CD4-positive, alpha-beta memory T cell (primary cell): ENCODE results near the gene KCTD15. TPM values are rescaled to one million over a fixed set of nuclear protein-coding genes. Genes with fewer than 3 reads are reported as not detected.

Experiments
- CTCF ChIA-PET: fragments of 350-600 bp; sonication (Branson Sonifier 250); formaldehyde crosslinking; loops from one replicate; lab custom pipeline; 2021; ENCODE audit warnings: inconsistent platforms; ENCODE audit not compliant: partially characterized antibody; lab: Charles Lee
- POLR2A ChIA-PET: fragments of 350-600 bp; sonication (Branson Sonifier 250); formaldehyde crosslinking; loops from one replicate; lab custom pipeline; 2021; ENCODE audit not compliant: partially characterized antibody; lab: Charles Lee
- DNase-seq, 5 donors: peaks; one replicate each; pipeline versions ENCODE4 v3.0.0 to v3.0.0-alpha.2; 2020 to 2022; ENCODE audit warnings: mixed read lengths in 1 of 5
- H3K27ac ChIP-seq: one replicate; pipeline ENCODE4 v1.7.0; 2013; ENCODE audit warnings: low read depth, low read length
- H3K27me3 ChIP-seq: 2 replicates; pipeline ENCODE4 v1.7.0; 2013; ENCODE audit warnings: mild to moderate bottlenecking, low read length, moderate library complexity; ENCODE audit not compliant: insufficient read depth
- H3K36me3 ChIP-seq: 2 replicates; pipeline ENCODE4 v1.7.0; 2013; ENCODE audit warnings: mild to moderate bottlenecking, low read length, moderate library complexity; ENCODE audit not compliant: insufficient read depth
- H3K4me1 ChIP-seq: 2 replicates; pipeline ENCODE4 v1.7.0; 2013; ENCODE audit warnings: mild to moderate bottlenecking, low read length, moderate library complexity; ENCODE audit not compliant: insufficient read depth
- H3K4me3 ChIP-seq, 2 donors: one replicate each; pipeline ENCODE4 v1.7.0; 2013; ENCODE audit warnings: low read length in 2 of 2, mild to moderate bottlenecking in 1 of 2
- H3K9me3 ChIP-seq, 2 donors: one replicate each; pipeline ENCODE4 v1.7.0; 2013; ENCODE audit warnings: low read length in 2 of 2, control low read depth in 1 of 2; ENCODE audit not compliant: control insufficient read depth in 1 of 2
- H3K27ac Mint-ChIP-seq, 7 donors: one replicate each; pipeline ENCODE4 v1.8.0; 2020 to 2021; ENCODE audit warnings: mixed read lengths in 7 of 7, mild to moderate bottlenecking in 6 of 7, inconsistent platforms in 3 of 7, moderate library complexity in 3 of 7
- H3K27me3 Mint-ChIP-seq, 2 donors: one replicate each; pipeline ENCODE4 v1.8.0; 2020 to 2021; ENCODE audit warnings: mixed read lengths in 2 of 2
- H3K36me3 Mint-ChIP-seq, 2 donors: one replicate each; pipeline ENCODE4 v1.8.0; 2020 to 2021; ENCODE audit warnings: mixed read lengths in 2 of 2, inconsistent platforms in 1 of 2, mild to moderate bottlenecking in 1 of 2
- H3K4me1 Mint-ChIP-seq, 4 donors: one replicate each; pipeline ENCODE4 v1.8.0; 2020 to 2021; ENCODE audit warnings: mixed read lengths in 4 of 4, mild to moderate bottlenecking in 1 of 4
- H3K4me3 Mint-ChIP-seq, 8 donors: one replicate each; pipeline ENCODE4 v1.8.0; 2020 to 2021; ENCODE audit warnings: mixed read lengths in 8 of 8, mild to moderate bottlenecking in 7 of 8, moderate library complexity in 6 of 8, inconsistent platforms in 3 of 8
- H3K9me3 Mint-ChIP-seq, 8 donors: one replicate each; pipeline ENCODE4 v1.8.0; 2020 to 2021; ENCODE audit warnings: mixed read lengths in 8 of 8, mild to moderate bottlenecking in 5 of 8, inconsistent platforms in 3 of 8, moderate library complexity in 1 of 8
- intact Hi-C: fragments of 100-400 bp; cut with micrococcal nuclease; formaldehyde crosslinking; loops from one replicate; pipeline ENCODE4 v1.15.1; 2023
- polyA plus RNA-seq, 2 donors: library from polyadenylated mRNA; unstranded; fragments of 300-500 nt; fragmentation: Illumina TruSeq; gene quantifications; one replicate each; pipeline ENCODE4 v1.2.3, GENCODE V29; 2021
- total RNA-seq, 2 experiments: library from RNA; stranded (reverse); gene quantifications; one replicate each; pipeline ENCODE4 v1.2.3, GENCODE V29; 2021

Gene KCTD15
- total and polyA plus RNA-seq, 4 experiments from 2014 or later = 0.68 to 11.0 (median 5.8) TPM

DNA sequence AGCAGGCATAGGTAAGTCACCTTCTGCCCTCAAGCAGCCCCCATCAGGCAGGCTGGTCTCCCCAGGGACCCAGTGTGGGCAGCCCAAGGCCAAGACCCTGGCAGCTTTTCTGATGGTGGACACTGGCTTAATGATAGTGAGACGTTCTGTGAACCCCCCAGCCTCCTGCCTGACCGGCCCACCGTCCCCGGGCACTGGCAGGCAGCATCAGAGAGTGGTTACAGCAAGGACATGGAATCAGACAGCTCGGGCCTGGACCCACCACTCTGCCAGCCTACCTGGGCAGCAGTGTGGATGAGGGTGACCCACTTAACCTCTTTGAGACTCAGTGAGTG is 45.3 kb upstream of the KCTD15 start:
- ChIA-PET POLR2A (no interaction called here), CTCF (no interaction called here)
- no peaks in the 10 kb centered on the region for H3K36me3 ChIP-seq
- H3K9me3 ChIP-seq = no peaks in the 10 kb centered on the region
- no peak overlapping the region for H3K27ac ChIP-seq
- peaks cover 2 to 12% of the 10 kb centered on the region in 2 donors for H3K27me3 Mint-ChIP-seq
- H3K4me1 Mint-ChIP-seq = no peaks in the 10 kb centered on the region
- no peak for DNase-seq
- no peaks in the 10 kb centered on the region for H3K36me3 Mint-ChIP-seq
- no peaks in the 10 kb centered on the region for H3K27me3 ChIP-seq
- intact Hi-C loops = no loop called here
- H3K4me3 Mint-ChIP-seq = no peak overlapping the region
- H3K4me3 ChIP-seq = no peak overlapping the region
- H3K27ac Mint-ChIP-seq = no peak overlapping the region
- H3K4me1 ChIP-seq = no peaks in the 10 kb centered on the region
- H3K9me3 Mint-ChIP-seq = no peaks in the 10 kb centered on the region

DNA sequence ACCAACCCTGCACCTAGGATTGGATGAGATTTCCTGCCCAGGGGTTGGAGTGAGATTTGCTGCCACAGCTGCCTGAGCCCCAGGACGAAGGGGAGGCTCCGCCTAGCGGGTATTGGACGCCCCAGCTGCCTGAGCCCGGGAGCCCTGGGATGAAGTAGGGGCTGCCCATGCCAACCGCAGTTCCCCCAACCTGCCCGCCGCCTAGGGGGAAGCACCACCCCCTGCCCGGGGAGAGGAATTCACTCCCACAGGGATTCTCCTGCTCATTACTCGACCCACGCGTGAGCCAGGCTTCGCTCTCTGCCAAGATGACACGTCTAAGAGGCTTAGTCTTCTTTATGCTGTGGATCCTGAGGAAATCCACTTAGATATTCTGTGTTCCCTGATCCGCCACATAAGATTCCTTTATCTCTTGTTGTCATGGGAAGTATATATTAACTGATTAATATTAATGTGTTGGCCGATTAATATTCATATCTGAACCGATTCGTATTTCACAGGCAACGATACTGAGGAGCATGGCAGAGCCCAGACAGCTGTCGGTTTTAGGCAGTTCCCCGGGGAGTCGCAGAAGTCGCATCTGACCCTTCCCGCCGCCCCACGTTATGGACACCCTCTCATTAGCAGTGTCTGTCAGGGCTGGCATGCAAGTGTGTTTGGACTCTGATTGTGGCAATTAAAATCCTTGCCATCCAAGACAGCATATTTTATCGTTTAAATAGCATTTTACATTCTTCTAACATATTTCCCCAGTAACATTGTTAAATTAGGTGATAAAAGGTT is 44.5 kb upstream of the KCTD15 start:
- ChIA-PET POLR2A (no interaction called here), CTCF (no interaction called here)
- H3K9me3 Mint-ChIP-seq = no peaks in the 10 kb centered on the region
- no peaks in the 10 kb centered on the region for H3K36me3 Mint-ChIP-seq
- Histone ChIP-seq H3K9me3 (no peaks in the 10 kb centered on the region), H3K4me1 (no peaks in the 10 kb centered on the region), H3K36me3 (no peaks in the 10 kb centered on the region), H3K27me3 (no peaks in the 10 kb centered on the region), H3K27ac (no peak overlapping the region), H3K4me3 (no peak overlapping the region)
- no peak overlapping the region for H3K4me3 Mint-ChIP-seq
- no peaks in the 10 kb centered on the region for H3K4me1 Mint-ChIP-seq
- no peak for DNase-seq
- H3K27ac Mint-ChIP-seq = no peak overlapping the region
- peaks cover 2 to 9% of the 10 kb centered on the region in 2 donors for H3K27me3 Mint-ChIP-seq
- intact Hi-C loops = no loop called here

DNA sequence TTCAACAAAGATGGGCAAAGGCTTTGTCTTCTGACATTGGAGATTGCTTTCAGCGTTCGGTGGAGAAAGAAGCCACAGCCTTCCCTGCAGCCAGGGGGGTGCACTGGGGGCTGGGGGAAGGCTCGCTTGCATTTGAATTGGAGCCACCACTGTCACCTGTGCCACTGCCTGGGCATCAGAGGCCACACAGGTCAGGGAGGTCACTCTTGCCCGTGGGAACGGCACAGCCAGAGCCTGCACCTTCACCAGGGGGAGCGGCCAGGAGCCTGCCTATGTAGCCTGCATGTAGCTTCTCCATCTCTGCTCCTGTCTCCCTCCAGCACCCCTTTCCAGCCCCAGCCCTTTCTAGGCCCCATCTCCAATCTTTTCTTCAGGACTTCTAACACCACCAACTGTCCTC is 43.7 kb upstream of the KCTD15 start:
- H3K4me3 Mint-ChIP-seq = no peak overlapping the region

DNA sequence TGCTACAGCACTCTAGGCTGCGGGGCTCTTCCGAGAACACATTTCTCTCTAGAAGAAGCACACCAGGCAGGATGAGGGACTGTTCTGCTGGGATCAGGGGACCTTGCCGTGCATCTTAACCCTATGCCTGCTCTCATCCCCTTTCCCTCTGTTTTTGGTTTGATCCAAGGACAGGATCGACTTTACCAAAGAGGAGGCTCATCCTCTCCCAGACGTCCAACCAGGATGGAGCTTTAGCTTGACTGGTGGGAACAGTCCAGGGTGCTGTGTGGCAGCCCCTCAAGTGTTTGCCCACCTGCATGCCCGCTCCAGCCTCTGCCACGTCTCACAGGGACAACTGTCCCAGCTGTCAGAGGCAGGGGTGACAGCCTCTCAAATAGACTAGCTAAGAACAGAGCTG is 42.3 kb upstream of the KCTD15 start:
- Histone ChIP-seq H3K4me1 (no peaks in the 10 kb centered on the region), H3K9me3 (no peaks in the 10 kb centered on the region), H3K27ac (no peak overlapping the region), H3K4me3 (no peak overlapping the region), H3K27me3 (no peaks in the 10 kb centered on the region), H3K36me3 (no peaks in the 10 kb centered on the region)
- peaks cover 0 to 4% of the 10 kb centered on the region in 2 donors for H3K27me3 Mint-ChIP-seq
- DNase-seq = no peak
- no peaks in the 10 kb centered on the region for H3K4me1 Mint-ChIP-seq
- H3K4me3 Mint-ChIP-seq = no peak overlapping the region
- POLR2A ChIA-PET = no interaction called here
- no peaks in the 10 kb centered on the region for H3K9me3 Mint-ChIP-seq
- intact Hi-C loops = no loop called here
- CTCF ChIA-PET = no interaction called here
- no peak overlapping the region for H3K27ac Mint-ChIP-seq
- no peaks in the 10 kb centered on the region for H3K36me3 Mint-ChIP-seq

More for the DNA sequence above, 43.7 kb upstream of the KCTD15 start:
- intact Hi-C loops = no loop called here
- peaks cover 0 to 6% of the 10 kb centered on the region in 2 donors for H3K27me3 Mint-ChIP-seq
- Histone ChIP-seq H3K9me3 (no peaks in the 10 kb centered on the region), H3K27me3 (no peaks in the 10 kb centered on the region), H3K4me1 (no peaks in the 10 kb centered on the region), H3K36me3 (no peaks in the 10 kb centered on the region), H3K4me3 (no peak overlapping the region), H3K27ac (no peak overlapping the region)
- no peaks in the 10 kb centered on the region for H3K36me3 Mint-ChIP-seq
- ChIA-PET CTCF (no interaction called here), POLR2A (no interaction called here)
- no peaks in the 10 kb centered on the region for H3K9me3 Mint-ChIP-seq
- no peak for DNase-seq
- H3K4me1 Mint-ChIP-seq = no peaks in the 10 kb centered on the region
- H3K27ac Mint-ChIP-seq = no peak overlapping the region

DNA sequence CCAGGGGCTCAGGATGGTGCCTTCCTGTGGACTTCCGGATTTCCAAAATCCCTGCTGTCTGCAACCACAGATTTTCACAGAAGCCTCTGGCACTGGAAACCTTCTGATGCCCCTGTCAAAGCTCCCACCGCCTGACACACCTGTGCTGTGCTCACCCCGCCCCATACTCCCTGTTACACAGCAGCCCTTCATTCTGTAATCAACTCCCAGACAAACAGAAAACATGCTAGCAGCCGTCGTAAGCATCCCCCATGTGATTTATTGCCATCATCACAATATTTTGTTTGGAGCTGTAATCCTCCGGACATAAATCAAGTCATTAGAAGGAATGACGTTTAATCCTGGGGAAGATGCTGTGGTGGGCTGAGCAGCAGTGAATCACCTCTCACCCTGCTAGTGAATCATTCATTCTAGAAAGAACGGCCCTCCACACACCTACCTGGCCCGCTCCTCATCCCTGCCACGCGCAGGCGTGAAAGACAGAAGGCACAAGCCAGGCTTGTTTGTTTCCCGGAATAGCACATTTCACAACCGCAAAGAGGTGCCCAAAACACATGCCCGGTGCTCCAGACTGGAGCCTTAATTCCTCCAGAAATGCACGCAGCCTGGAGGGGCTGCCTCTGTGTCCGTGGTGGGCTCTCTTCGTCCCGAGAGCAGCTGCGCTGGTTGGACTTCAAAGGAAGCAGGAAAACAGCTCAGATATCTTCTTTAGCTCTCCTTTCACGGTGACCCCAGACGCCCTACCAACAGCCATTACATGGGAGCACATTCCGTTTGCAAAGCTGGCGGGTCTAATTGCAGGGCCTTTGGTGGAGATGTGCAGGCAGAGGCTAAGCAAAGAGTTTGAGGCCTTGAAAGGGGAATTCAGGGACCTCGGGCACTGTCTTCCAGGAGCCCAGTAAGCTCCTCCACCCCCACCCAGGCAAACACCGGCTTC is 41.3 kb upstream of the KCTD15 start:
- intact Hi-C loops = no loop called here
- Mint-ChIP-seq H3K9me3 (no peaks in the 10 kb centered on the region), H3K27ac (no peak overlapping the region), H3K4me1 (no peaks in the 10 kb centered on the region), H3K36me3 (no peaks in the 10 kb centered on the region), H3K27me3 (peaks cover 0 to 6% of the 10 kb centered on the region in 2 donors), H3K4me3 (no peak overlapping the region)
- H3K4me1 ChIP-seq = no peaks in the 10 kb centered on the region
- CTCF ChIA-PET = no interaction called here
- POLR2A ChIA-PET = no interaction called here
- H3K27ac ChIP-seq = no peak overlapping the region
- H3K9me3 ChIP-seq = no peaks in the 10 kb centered on the region
- H3K36me3 ChIP-seq = no peaks in the 10 kb centered on the region
- no peak for DNase-seq
- H3K27me3 ChIP-seq = no peaks in the 10 kb centered on the region
- no peak overlapping the region for H3K4me3 ChIP-seq

DNA sequence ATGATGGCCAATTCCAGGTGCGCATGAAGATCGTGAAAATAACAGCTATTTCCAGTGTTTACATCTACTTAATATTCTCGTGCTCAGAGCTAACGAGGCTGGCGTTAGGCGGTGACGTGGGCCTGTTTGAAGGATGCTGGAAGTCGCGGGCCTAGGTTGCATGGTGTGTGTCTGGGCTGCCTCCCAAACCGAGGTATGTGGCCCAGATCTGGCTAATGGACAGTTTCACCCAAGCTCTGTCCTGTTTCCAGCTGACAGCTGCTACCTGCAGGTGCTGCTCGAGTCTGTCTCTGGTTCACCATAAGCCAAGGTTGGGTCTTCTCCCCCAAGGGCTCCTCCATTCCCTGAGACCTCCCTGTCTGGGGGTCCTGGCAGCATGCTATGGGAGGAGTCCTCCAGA is 40.5 kb upstream of the KCTD15 start:
- Histone ChIP-seq H3K4me3 (no peak overlapping the region), H3K27me3 (no peaks in the 10 kb centered on the region), H3K9me3 (no peaks in the 10 kb centered on the region), H3K4me1 (no peaks in the 10 kb centered on the region), H3K36me3 (no peaks in the 10 kb centered on the region), H3K27ac (no peak overlapping the region)
- CTCF ChIA-PET = no interaction called here
- no peak for DNase-seq
- POLR2A ChIA-PET = no interaction called here
- Mint-ChIP-seq H3K27ac (no peak overlapping the region), H3K27me3 (peaks cover 0 to 6% of the 10 kb centered on the region in 2 donors), H3K4me3 (no peak overlapping the region), H3K4me1 (no peaks in the 10 kb centered on the region), H3K9me3 (no peaks in the 10 kb centered on the region), H3K36me3 (no peaks in the 10 kb centered on the region)
- intact Hi-C loops = no loop called here

DNA sequence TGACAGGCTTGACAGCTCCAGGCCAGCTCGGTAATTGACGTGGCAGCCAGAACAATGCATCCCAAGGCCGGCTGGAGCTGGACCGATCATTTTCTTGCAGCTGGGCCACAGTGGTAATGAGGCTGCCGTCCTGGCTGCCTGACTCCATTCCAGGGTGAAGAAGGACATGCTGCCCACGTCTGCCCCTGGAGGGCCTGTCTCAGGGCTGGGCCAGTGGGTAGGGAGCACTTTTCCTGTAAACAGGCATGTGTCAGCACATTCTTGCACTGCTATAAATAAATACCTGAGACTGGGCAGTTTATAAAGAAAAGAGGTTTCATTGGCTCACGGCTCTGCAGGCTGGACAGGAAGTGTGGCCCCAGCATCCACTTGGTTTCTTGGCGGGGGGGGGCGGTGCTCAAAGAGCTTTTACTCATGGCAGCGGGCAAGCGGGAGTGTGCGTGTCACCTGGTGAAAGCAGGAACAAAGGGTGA is 38.1 kb upstream of the KCTD15 start:
- no peak overlapping the region for H3K27ac ChIP-seq
- H3K27me3 ChIP-seq = no peaks in the 10 kb centered on the region
- Mint-ChIP-seq H3K9me3 (peaks cover 0 to 4% (median 0%) of the 10 kb centered on the region in 8 donors), H3K27me3 (peaks cover 0 to 6% of the 10 kb centered on the region in 2 donors), H3K4me1 (no peaks in the 10 kb centered on the region), H3K27ac (no peak overlapping the region), H3K36me3 (no peaks in the 10 kb centered on the region), H3K4me3 (no peak overlapping the region)
- DNase-seq = no peak
- no peaks in the 10 kb centered on the region for H3K9me3 ChIP-seq
- H3K36me3 ChIP-seq = no peaks in the 10 kb centered on the region
- H3K4me3 ChIP-seq = no peak overlapping the region
- CTCF ChIA-PET = interaction anchor here (1.2 kb wide), 1 partner anchor 19 kb away, joined by 3 read pairs; no protein-coding TSS in a partner anchor
- no peaks in the 10 kb centered on the region for H3K4me1 ChIP-seq
- intact Hi-C loops = no loop called here
- POLR2A ChIA-PET = no interaction called here
